H54 (cell line): ENCODE data around the gene SPTAN1.
A peak's percentile ranks its signal among the peaks of the same experiment; 100 is the strongest.
"Not testable (repeated sequence)": the region's sequence is repeated elsewhere in the genome, so short reads cannot be mapped to it uniquely, and the experiment has no call there.

Experiments
- DNase-seq: peaks from one replicate; pipeline ENCODE4 v3.0.0; 2011; ENCODE audit warnings: low spot score, mixed read lengths; ENCODE audit not compliant: insufficient read length
- FAIRE-seq: peaks from 3 replicates; lab custom pipeline; 2011; peaks lifted over from hg19 to GRCh38; lab: Jason Lieb, UNC
- POLR2A ChIP-seq: IDR thresholded peaks from 2 replicates; pipeline ENCODE4 v1.6.1; 2011; ENCODE audit warnings: low read depth, mild to moderate bottlenecking, low read length

SPTAN1 gene

DNA sequence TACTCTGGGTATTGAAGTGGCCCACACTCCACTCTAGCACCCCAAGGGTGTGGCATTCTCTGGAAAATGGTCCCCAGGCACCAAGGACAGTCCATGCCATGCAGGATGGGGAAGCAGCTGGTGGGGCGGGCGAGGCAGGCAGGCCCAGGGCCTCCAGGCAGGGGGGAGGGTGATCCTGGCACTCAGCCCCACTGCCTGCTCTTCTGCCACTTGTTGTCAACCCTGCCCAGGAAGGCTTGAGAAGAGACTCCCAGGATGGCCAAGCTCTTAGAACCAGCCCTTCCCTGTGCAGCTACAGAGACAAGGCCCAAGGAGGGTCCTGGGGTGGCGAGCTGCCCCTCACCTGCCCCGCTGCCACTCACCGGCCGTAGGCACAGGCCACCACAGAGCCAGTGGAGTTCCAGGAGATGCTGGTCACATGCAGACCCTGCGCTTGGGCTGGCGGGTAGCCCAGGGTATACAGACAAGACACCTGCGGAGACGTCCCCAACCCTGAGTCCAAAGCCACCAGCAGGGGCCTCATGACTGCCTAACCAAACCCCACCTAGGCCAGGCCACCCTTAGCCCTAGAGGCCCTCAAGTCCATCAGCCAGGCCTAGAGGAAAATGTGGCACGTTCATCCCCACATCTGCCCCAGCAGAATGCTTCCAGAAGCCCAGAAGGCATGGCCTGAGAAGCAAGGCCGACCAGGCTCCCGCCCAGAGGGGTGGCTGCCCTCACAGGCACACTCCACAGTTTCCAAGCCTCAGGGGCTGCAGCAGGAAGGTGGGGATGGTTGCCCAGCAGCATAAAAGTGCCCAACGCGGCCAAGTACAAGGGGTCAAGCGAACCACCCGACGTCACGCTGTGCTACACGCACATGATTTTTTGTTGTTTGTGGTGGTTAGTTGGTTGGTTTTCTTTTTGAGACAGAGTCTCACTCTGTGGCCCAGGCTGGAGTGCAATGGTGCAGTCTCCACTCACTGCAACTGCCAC is 84.5 kb downstream of the SPTAN1 start:
- no peak for TF ChIP-seq POLR2A
- DNase-seq, result no peak
- FAIRE-seq, result no peak

DNA sequence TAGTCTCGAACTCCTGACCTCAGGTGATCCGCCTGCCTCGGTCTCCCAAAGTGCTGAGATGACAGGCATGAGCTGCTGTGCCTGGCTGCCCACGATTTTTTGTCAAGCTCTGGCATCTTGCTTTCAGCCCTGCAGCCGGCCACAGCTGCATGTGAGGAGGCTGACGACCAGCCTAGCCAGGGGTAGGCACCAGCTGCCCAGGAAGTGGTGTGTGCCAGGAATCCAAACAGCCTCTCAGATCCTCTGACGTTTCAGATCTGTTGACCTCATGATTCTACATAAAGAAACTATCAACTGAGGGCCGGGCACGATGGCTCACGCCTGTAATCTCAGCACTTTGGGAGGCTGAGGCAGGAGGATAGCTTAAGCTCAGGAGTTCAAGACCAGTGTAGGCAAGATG is 85.3 kb downstream of the SPTAN1 start:
- FAIRE-seq (no peak), DNase-seq (no peak)
- TF ChIP-seq POLR2A, result no peak

DNA sequence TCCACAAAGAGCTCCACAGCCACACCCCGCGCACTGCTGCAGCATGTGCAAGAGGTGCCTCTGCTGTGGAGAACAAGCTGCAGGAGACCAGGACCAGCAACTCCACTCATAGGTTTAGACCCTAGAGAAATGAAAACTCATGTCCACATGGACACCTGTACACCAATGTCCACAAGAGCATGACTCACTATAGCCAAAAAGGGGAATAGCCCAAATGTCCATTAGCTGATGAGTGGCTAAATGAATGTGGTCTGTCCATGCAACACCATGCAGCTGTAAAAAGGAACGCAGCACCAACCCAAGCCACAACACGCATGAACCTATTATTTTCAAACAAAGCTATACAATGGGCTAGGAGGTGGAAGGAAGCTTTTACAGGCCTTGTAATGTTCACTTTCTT is 86.2 kb downstream of the SPTAN1 start:
- DNase-seq (no peak), FAIRE-seq (no peak)
- no peak for TF ChIP-seq POLR2A

DNA sequence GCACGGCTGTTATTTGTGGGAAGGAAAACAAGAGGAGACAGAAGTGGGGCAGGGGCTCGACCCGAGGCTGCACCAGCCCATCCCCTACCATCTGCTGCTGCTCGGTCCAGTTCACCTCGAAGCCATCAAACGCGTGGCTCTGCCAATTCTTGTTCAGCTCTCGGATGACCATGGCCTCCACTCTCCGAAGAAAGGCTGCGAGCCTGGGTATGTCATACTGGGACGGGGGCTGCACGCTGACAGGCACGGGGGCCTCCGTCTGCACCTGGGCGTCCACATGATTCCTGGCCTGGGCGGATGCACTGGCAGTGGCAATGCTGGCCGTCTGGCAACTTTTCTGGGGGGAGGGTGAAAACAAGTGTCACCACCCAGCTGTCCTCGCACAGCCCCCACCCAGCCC is 88.2 kb downstream of the SPTAN1 start:
- TF ChIP-seq POLR2A, result no peak
- FAIRE-seq (no peak), DNase-seq (no peak)

DNA sequence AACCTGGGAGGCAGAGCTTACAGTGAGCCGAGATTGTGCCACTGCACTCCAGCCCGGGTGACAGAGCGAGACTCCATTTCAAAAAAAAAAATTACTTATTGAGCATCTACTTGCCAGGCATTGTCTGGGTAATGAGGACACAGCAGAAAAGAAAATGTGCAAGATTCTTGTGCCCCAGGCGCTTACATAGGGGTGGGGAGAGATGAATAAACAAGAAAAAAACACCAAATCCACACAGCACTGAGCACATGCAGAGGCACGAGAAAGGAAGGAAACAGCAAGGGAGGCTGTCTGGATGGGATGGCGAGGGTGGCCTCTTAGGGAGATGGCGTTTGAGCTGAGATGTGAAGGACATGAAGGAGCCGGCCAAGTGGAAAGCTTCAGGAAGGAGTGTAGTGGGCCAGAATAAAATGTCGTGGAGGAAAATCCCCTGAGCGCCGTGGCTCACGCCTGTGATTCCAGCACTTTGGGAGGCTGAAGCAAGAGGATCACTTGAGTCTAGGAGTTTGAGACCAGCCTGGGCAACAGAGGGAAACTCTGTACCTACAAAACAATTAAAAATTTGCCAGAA is 90.4 kb downstream of the SPTAN1 start:
- no peak for TF ChIP-seq POLR2A
- FAIRE-seq (no peak), DNase-seq (no peak)

DNA sequence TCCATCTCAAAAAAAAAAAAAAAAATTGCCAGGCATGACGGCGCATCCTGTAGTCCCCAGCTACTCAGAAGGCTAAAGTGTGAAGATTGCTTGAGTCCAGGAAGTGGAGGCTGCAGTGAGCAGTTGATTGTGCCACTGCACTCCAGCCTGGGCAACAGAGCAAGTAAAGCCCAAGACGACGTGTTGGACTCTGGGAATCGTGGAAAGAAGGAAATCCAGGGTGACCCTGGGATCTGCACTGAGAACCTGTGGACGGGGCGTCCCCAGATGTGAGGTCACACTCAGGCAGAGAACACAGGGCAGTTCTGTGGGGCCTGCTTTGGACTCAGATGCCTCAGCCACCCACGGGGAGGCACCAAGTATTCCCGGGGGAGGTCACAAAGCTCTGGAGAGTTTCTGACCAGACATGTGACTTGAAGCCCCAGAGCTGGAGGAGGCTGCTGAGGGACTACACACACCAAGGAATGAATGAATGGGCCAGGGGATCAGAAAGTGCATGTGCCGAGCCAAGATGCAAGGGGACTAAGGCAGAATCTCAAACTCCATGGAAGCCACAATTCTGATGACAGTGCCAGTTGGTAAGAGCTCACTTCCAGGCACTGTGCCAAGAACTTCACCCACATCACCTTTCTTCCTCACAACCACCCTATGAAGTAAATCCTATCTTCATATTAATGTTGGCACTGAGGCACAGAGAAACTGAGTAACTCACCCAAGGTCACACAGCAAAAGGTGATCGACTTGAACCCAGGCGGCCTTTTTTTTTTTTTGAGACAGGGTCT is 91.3 kb downstream of the SPTAN1 start:
- no peak for DNase-seq
- FAIRE-seq, result no peak

DNA sequence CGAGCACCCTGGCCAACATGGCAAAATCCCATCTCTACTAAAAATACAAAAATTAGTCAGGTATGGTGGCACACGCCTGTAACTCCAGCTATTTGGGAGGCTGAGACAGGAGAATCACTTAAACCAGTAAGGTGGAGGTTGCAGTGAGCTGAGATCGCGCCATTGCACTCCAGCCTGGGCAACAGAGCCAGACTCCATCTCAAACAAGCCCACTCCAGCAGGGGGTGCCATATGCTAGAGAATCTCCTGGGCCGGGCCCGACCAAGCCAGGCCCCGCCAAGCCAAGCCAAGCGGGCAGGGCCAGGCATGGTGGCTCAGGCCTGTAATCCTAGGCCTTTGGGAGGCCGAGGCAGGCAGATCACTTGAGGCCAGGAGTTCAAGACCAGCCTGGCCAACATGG is 95.8 kb downstream of the SPTAN1 start:
- not testable (repeated sequence) for FAIRE-seq, DNase-seq

More for the DNA sequence above, 91.3 kb downstream of the SPTAN1 start:
- TF ChIP-seq POLR2A, result no peak

DNA sequence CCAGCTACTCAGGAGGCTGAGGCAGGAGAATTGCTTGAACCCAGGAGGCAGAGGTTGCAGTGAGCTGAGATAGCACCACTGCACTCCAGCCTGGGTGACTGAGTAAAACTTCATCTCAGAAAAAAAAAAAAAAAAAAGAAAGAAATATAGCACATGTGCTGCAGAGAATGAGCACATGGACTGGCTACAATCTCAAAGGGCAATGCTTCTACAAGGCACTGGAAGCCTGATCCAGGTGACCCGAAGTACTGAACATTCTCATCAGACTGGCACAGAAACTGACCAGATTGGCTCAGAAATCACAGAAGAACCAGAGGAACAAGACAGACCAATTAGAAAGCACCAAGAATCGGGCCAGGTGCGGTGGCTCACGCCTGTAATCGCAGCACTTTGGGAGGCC is 99.4 kb downstream of the SPTAN1 start:
- DNase-seq, result no peak
- no peak for FAIRE-seq
- TF ChIP-seq POLR2A, result no peak

DNA sequence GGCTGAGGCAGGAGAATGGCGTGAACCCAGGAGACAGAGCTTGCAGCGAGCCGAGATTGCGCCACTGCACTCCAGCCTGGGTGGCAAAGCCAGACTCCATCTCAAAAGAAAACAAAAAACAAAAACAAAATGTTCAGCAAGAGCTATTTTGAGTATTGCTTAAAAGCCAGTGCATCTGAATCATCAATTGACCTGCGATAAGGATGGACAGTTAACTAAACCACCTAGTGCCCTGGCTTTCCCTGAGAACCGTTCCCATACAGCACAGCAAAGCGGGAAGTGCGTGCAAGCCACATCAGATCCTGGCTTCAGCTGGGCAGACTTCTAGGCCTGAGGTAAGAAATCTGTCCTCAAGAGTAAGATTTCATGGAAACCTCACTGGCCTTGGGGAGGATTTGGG is 101.5 kb downstream of the SPTAN1 start:
- no peak for TF ChIP-seq POLR2A
- FAIRE-seq, result no peak
- DNase-seq, result no peak

DNA sequence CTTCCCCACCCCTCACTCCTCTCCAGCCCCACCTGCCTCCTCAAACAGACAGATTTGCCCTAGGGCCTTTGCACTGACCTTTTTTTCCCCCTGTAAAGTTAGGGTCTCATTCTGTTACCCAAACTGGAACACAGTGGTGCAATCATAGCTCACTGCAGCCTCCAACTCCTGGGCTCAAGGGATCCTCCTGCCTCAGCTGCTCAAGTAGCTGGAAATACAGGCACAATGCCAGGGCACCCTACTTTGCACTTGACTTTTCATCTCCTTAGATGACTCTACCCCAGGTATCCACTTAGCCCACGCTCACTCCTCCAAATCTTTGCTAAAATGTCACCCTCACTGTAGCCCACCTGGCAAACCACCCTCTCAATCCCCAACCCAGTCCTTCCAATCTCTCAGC is 102.1 kb downstream of the SPTAN1 start:
- no peak for TF ChIP-seq POLR2A
- FAIRE-seq, result no peak
- no peak for DNase-seq

DNA sequence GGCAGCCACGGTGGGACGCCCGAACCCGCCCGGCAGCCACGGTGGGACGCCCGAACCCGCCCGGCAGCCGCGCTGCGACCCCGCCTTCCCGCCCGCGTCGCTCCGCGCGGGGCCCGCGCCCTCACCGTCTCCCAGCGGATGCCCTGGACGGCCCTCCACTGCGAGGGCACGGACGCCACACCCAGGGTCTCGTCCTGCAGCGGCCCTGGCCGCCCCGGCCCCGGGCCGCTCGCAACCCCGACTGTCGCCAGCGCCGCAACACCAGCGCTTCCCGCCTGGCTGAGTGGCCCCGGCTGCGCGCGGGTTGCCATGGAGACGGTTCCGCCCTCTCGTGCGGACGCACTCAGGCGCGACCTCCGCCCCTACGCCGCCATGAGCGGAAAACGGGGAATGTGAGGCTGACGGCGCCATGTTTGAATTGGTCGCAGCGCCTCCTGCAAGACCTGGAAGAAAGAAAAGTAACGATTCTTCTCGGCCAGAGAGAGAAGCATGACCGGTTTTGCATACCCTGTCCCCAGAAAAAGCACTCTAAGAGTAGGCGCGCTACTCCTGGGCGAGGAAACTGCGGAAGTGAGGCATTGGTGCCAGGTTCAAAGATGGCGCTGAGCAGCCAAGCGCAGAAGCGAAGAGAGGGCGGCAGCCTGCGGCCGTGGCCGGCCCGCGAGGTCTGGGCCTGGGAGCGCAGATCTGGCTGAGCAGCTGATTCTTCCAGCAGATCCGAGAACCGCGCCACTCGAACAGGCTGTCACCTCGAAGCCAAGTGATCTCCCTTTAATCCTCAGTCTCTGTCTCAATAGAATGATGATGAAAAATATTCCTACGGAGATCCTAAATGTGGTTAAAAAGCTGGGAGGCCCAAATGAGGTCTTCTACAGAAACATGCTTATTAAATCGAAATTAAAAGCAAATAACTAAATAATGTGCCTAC is 104.3 kb downstream of the SPTAN1 start, which contains the start of gene DYNC2I2:
Gene DYNC2I2, minus strand, starts transcription at position 432 of the 928 bp plus-strand sequence. Its CDS starts 121 bp downstream, at position 311.
- FAIRE-seq, result no peak
- peak; percentile 95 for TF ChIP-seq POLR2A
- peak; percentile 99 for DNase-seq

DNA sequence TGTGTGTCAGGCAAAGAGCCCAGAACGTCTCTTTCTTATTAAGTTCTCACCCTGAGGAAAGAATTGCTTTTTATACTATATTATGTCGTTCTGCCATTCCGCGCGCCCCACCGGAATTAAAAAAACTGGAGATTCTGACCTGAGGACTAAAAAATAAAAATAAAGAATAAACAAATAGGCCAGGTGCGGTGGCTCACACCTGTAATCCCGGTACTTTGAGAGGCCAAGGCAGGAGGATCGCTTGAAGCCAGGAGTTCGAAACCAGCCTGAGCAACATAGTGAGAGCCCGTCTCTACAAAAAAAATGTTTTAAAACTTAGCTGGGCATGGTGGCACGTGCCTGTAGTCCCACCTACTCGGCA is 104.9 kb downstream of the SPTAN1 start:
- FAIRE-seq, result no peak
- TF ChIP-seq POLR2A, result no peak
- no peak for DNase-seq

DNA sequence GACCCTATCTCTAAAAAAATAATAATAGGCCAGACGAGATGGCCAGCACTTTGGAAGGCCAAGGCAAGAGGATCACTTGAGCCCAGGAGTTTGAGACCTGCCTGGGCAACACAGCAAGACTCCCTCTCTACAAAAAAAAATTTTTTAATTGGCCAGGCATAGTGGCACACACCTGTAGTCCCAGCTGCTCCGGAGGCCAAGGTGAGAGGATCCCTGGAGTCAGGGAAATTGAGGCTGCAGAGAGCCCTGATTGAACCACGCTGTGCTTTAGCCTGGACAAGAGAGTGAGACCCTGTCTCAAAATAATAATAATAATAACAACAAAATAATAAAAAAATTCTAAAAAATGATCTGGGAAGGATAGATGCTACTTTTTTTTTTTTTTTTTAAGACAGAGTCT is 105.4 kb downstream of the SPTAN1 start:
- DNase-seq (no peak), FAIRE-seq (no peak)
- TF ChIP-seq POLR2A, result no peak

DNA sequence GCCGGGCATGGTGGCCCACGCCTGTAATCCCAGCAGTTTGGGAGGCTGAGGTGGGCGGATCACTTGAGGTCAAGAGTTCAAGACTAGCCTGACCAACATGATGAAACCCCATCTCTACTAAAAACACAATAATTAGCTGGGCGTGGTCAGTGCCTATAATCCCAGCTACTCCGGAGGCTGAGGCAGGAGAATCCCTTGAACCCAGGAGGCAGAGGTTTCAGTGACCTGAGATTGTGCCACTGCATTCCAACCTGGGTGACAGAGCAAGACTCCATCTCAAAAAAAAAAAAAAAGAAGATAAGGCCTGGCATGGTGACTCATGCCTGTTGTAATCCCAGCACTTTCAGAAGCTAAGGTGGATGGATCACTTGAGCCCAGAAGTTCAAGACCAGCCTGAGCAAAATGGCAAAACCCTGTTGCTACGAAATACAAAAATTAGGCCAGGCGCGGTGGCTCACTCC is 114.1 kb downstream of the SPTAN1 start:
- FAIRE-seq, DNase-seq: not testable (repeated sequence)
